ENCODE measurements around the gene ANTXR2. TPM values are rescaled to one million over a fixed set of nuclear protein-coding genes. Genes with fewer than 3 reads are reported as not detected.

The ANTXR2 gene
- total RNA-seq, 1 donor from 2014 or later = 16.8 TPM

DNA sequence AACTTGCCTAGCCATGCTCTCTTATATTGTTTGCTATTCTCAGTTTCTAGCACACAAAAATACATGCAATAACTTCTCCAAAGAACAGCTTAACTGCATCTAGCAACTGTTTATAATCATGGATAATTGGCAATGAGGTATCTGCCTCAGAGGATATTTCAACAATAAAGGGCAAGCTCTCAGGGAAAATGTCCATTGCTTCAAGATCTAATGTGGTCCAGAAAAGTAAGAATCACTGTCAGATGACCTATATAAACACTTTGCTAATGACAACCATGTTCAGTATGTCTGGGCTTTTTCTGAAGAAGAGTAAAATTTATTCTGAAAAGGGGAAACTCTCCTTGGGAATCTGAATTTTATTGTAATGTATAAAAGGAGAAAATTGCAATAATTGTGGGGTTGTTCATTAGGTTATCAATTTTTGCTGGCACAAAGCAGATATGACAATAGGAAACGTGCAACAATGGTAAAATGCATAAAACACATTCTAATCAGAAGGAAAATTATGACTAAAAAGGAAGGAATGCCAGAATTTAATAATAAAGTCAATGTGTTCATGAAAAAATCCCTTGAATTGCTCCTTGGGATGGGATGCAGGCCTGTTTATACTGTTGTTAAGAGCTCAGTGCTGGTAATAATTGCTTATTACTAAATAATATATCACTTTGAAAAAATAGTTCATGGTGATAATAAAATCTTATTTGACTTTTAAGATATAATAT lies 90.3 kb downstream of the ANTXR2 start:
- H3K4me1 ChIP-seq = no peaks in the 10 kb centered on the region
- intact Hi-C loops (cut with DNase I) = no loop called here
- no peak for DNase-seq (ENCODE audit: low spot score in 2 of 2)
- TF ChIP-seq, protein P1, sequence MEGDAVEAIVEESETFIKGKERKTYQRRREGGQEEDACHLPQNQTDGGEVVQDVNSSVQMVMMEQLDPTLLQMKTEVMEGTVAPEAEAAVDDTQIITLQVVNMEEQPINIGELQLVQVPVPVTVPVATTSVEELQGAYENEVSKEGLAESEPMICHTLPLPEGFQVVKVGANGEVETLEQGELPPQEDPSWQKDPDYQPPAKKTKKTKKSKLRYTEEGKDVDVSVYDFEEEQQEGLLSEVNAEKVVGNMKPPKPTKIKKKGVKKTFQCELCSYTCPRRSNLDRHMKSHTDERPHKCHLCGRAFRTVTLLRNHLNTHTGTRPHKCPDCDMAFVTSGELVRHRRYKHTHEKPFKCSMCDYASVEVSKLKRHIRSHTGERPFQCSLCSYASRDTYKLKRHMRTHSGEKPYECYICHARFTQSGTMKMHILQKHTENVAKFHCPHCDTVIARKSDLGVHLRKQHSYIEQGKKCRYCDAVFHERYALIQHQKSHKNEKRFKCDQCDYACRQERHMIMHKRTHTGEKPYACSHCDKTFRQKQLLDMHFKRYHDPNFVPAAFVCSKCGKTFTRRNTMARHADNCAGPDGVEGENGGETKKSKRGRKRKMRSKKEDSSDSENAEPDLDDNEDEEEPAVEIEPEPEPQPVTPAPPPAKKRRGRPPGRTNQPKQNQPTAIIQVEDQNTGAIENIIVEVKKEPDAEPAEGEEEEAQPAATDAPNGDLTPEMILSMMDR (IDR thresholded peaks at IDR 0.05) = no peak
- no peak overlapping the region for H3K27ac ChIP-seq
- no peaks in the 10 kb centered on the region for H3K9me3 ChIP-seq
- peaks cover 2 to 3% of the 10 kb centered on the region in 2 donors for H3K36me3 ChIP-seq
- H3K27me3 ChIP-seq = no peaks in the 10 kb centered on the region
- no peak overlapping the region for H3K4me3 ChIP-seq

DNA sequence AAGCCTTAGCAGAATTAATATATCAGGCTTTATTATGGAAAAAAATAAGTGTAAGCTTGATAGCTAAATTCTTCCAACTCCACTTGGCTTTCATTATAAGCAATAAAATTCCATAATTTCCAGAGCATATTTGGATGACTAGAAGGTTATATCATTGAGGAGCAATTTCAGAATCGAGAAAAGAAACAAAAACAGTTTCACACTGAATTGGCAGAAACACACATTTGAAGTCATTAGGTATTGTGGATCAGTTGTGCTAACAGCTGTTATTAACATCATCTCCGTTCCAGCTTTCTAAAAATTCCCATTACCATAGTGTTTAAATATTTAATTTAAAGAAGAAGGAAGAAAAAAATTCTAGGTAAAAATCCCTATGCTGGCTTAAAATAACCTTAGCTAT lies 92.6 kb downstream of the ANTXR2 start:
- H3K4me3 ChIP-seq = no peak overlapping the region
- no peak overlapping the region for H3K27ac ChIP-seq
- peaks cover 9 to 21% of the 10 kb centered on the region in 2 donors for H3K36me3 ChIP-seq
- DNase-seq (ENCODE audit: low spot score in 2 of 2) = no peak
- H3K4me1 ChIP-seq = no peaks in the 10 kb centered on the region
- H3K27me3 ChIP-seq = no peaks in the 10 kb centered on the region
- TF ChIP-seq, protein P1 (IDR thresholded peaks at IDR 0.05) = no peak
- intact Hi-C loops (cut with DNase I) = no loop called here
- H3K9me3 ChIP-seq = no peaks in the 10 kb centered on the region

DNA sequence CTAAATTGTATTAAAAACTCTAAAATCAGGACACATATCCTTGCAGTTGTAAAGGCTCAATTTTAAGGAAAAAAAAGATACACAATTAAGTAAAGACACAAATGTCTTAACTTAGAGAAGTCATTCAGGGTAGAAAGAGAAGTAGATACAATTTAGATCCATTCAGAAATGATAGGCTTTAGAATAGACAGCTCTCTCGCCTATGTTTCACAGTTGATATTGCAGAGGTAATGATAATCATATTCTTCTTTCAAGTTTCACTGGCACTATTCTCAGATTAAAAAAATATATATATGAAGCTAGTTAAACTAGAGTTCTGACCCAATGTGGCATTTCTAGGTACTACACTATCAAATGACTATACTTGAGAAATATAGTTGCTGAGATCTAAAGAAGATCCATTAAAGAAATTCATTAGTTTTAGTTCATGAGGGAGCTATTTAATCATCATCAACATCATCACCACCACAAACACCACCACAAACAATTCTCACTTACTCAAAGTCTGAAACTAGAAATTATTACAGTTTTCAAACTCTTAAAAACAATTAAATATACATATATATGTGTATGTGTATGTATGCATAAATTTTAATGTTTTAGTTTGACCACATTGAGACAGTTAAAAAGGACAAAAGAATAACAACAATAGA lies 93.1 kb downstream of the ANTXR2 start:
- TF ChIP-seq, protein P1 (IDR thresholded peaks at IDR 0.05) = no peak
- Histone ChIP-seq H3K9me3 (no peaks in the 10 kb centered on the region), H3K27me3 (no peaks in the 10 kb centered on the region), H3K36me3 (peaks cover 9 to 21% of the 10 kb centered on the region in 2 donors), H3K4me1 (no peaks in the 10 kb centered on the region), H3K27ac (no peak overlapping the region), H3K4me3 (no peak overlapping the region)
- intact Hi-C loops (cut with DNase I) = no loop called here
- no peak for DNase-seq (ENCODE audit: low spot score in 2 of 2)

DNA sequence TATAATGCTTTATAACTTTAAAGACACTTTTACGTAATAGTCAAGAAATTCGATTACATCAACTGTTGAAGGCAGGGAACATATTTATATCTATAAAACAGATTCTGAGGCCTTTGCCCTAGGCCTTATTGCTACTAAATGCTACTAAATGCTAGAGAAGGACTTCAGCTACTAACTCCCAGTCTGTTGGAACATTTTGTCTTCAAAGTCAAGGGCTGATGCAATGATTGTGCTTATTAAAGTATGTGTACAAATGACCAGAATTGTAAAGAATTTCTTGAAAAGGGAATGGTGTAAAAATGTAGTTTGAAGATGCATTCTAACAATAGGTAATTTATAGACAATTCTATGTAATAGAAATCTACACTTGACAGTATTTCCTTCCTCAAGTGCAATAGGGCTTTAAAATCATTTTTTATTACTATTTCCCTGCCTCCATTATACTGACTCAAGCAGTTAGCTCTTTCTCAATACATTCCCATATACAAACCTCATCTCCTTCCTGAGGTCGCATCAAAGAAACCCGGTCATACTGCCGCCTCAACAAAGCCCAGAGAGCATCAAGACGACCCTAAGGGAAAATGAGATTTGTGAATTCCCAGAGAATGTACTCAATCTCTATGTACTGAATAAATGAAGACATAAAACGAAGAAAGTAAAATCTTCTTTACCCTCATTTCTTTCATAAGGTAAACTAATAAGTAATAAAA lies 95.7 kb downstream of the ANTXR2 start:
- DNase-seq (ENCODE audit: low spot score in 2 of 2) = no peak
- TF ChIP-seq, protein P1 (IDR thresholded peaks at IDR 0.05) = no peak
- no peaks in the 10 kb centered on the region for H3K4me1 ChIP-seq
- H3K4me3 ChIP-seq = no peak overlapping the region
- peaks cover 9 to 21% of the 10 kb centered on the region in 2 donors for H3K36me3 ChIP-seq
- no peaks in the 10 kb centered on the region for H3K27me3 ChIP-seq
- no peak overlapping the region for H3K27ac ChIP-seq
- intact Hi-C loops (cut with DNase I) = no loop called here
- no peaks in the 10 kb centered on the region for H3K9me3 ChIP-seq

DNA sequence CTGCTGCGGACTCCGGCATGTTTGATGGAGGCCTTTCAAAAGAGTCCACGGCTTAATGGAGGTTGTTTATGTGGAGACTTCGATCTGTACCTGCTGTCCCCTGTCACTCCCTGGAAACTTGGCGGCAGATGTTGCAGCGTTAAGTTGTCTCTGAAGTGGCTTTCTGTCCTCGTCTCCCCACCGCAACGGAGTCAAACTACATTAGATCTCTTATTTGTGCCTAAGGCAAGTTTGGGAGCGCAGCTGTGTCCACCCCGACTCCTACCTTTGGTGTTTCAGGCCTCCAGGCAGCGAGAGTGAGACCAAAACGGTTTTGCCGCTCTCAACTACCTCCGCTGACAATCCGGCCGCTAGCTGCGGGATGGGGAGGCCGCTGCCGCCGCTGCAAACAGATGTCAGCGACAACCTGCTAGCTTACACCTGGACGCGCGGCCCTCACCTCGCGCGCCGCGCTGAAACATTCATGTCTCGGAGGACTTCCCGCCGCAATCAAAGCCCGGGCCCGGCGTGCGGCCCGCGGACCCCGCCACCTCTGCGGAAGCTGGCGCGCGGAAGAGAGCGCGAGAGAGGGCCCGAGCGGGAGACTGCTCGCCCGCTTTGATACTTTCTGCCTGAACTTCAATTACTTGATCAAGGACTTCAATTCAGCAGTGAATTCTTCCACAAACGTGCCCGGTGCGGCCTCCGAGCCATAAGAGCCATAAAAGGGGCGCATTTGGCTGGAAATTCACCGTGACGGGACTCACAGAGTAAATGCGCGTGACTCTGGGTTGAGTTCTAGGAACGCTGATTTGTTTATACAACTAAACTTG lies 108.4 kb downstream of the ANTXR2 start:
- TF ChIP-seq, protein P1 (IDR thresholded peaks at IDR 0.05) = no peak
- H3K4me3 ChIP-seq = no peak overlapping the region
- H3K27me3 ChIP-seq = no peaks in the 10 kb centered on the region
- intact Hi-C loops (cut with DNase I) = no loop called here
- H3K4me1 ChIP-seq = no peaks in the 10 kb centered on the region
- no peak for DNase-seq (ENCODE audit: low spot score in 2 of 2)
- H3K36me3 ChIP-seq = peaks cover 3 to 6% of the 10 kb centered on the region in 2 donors
- no peak overlapping the region for H3K27ac ChIP-seq
- H3K9me3 ChIP-seq = no peaks in the 10 kb centered on the region

Data from ascending aorta (tissue), 2 donors.